ENCODE results near the gene SLC46A1. TPM values are rescaled to one million over a fixed set of nuclear protein-coding genes. Genes with fewer than 3 reads are reported as not detected.
A peak's percentile ranks its signal among the peaks of the same experiment; 100 is the strongest.

The SLC46A1 gene
- polyA plus RNA-seq, 3 donors = 1.5 to 6.3 (median 1.7) TPM

- WGBS (ENCODE audit: insufficient coverage) = 94% methylated on average over 5 of the region's 7 CpGs
- no peak for DNase-seq
- H3K27ac Mint-ChIP-seq = peak overlapping the region in 5 of 7 donors; percentile 18 to 77 (median 70)
- peaks cover 15% of the 10 kb centered on the region for H3K4me1 Mint-ChIP-seq
- Histone ChIP-seq H3K9ac (ENCODE audit: insufficient read depth, low read length, poor library complexity, severe bottlenecking) (no peak overlapping the region), H2AFZ (ENCODE audit: insufficient read depth, low read depth, low read length, poor library complexity, severe bottlenecking) (no peak overlapping the region), H3K4me1 (ENCODE audit: control insufficient read depth in 1 of 2, insufficient read depth in 2 of 2, low read length in 2 of 2) (peaks cover 1 to 11% of the 10 kb centered on the region in 2 donors), H3K27ac (ENCODE audit: low read depth in 1 of 2, low read length in 2 of 2) (no peak overlapping the region), H3K4me3 (replicated peaks in 1 of 3; ENCODE audit: low read depth in 2 of 3, low read length in 3 of 3) (no peak overlapping the region), H3K4me2 (replicated peaks; ENCODE audit: extremely low read depth, low read length, poor library complexity, severe bottlenecking) (no peak overlapping the region), H3K79me2 (ENCODE audit: insufficient read depth, low read length) (no peaks in the 10 kb centered on the region), H3K27me3 (ENCODE audit: control insufficient read depth in 2 of 2, insufficient read depth in 2 of 2, low read length in 2 of 2) (no peaks in the 10 kb centered on the region), H3K36me3 (replicated peaks in 1 of 2; ENCODE audit: control insufficient read depth in 1 of 2, insufficient read depth in 2 of 2, low read length in 2 of 2) (peaks cover 8 to 63% of the 10 kb centered on the region in 2 donors), H4K20me1 (ENCODE audit: insufficient read depth, low read length) (no peaks in the 10 kb centered on the region), H3K9me3 (replicated peaks in 1 of 2; ENCODE audit: control insufficient read depth in 1 of 2, insufficient read depth in 1 of 2, low read length in 2 of 2) (no peaks in the 10 kb centered on the region)
- H3K9me3 Mint-ChIP-seq = no peaks in the 10 kb centered on the region
- no peak for TF ChIP-seq CTCF (IDR thresholded peaks at IDR 0.05)
- intact Hi-C loops (cut with micrococcal nuclease) = no loop called here
- H3K36me3 Mint-ChIP-seq = peaks cover 39 to 55% of the 10 kb centered on the region in 2 donors
- peaks cover 2% of the 10 kb centered on the region in 3 donors for H3K27me3 Mint-ChIP-seq (ENCODE audit: low read depth in 3 of 3)
- no peak overlapping the region for H3K4me3 Mint-ChIP-seq
Observed at GRCh38 chr17:28397687-28398279, 8.2 kb downstream of the SLC46A1 start.

DNA sequence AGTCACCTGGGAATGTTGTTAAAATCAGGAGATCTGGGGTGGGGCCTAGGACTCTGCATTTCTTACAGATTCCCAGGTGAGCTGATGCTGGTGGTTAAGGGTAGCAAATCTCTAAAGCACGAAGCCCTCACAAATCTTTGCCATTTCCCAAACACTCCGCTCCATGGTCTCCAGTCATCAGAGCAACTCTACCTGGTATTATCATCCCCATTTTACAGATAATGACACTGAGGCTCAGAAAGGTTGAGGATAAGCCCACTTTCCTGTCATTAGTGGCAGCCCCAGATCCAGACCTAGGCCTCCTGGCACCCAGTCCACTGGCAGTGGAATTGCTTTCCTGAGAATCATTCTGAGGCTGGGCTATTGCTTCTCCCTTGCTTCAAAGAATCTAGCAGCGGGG is 8.7 kb downstream of the SLC46A1 start:
- H3K79me2 ChIP-seq (ENCODE audit: insufficient read depth, low read length) = no peaks in the 10 kb centered on the region
- H4K20me1 ChIP-seq (ENCODE audit: insufficient read depth, low read length) = no peaks in the 10 kb centered on the region
- peaks cover 13 to 68% of the 10 kb centered on the region in 2 donors for H3K36me3 ChIP-seq (replicated peaks in 1 of 2; ENCODE audit: control insufficient read depth in 1 of 2, insufficient read depth in 2 of 2, low read length in 2 of 2)

More for the DNA sequence above, 8.7 kb downstream of the SLC46A1 start:
- H3K4me3 Mint-ChIP-seq = no peak overlapping the region
- Histone ChIP-seq H3K27me3 (ENCODE audit: control insufficient read depth in 2 of 2, insufficient read depth in 2 of 2, low read length in 2 of 2) (no peaks in the 10 kb centered on the region), H2AFZ (ENCODE audit: insufficient read depth, low read depth, low read length, poor library complexity, severe bottlenecking) (no peak overlapping the region), H3K4me2 (replicated peaks; ENCODE audit: extremely low read depth, low read length, poor library complexity, severe bottlenecking) (no peak overlapping the region), H3K4me1 (ENCODE audit: control insufficient read depth in 1 of 2, insufficient read depth in 2 of 2, low read length in 2 of 2) (peaks cover 0 to 6% of the 10 kb centered on the region in 2 donors), H3K27ac (ENCODE audit: low read depth in 1 of 2, low read length in 2 of 2) (no peak overlapping the region), H3K9ac (ENCODE audit: insufficient read depth, low read length, poor library complexity, severe bottlenecking) (no peak overlapping the region), H3K9me3 (replicated peaks in 1 of 2; ENCODE audit: control insufficient read depth in 1 of 2, insufficient read depth in 1 of 2, low read length in 2 of 2) (no peaks in the 10 kb centered on the region), H3K4me3 (replicated peaks in 1 of 3; ENCODE audit: low read depth in 2 of 3, low read length in 3 of 3) (no peak overlapping the region)
- peaks cover 2% of the 10 kb centered on the region in 3 donors for H3K27me3 Mint-ChIP-seq (ENCODE audit: low read depth in 3 of 3)
- H3K36me3 Mint-ChIP-seq = peaks cover 39 to 58% of the 10 kb centered on the region in 2 donors
- no peak for DNase-seq
- H3K4me1 Mint-ChIP-seq = peaks cover 14% of the 10 kb centered on the region
- 100% methylated on average over 2 of the region's 3 CpGs for WGBS (ENCODE audit: insufficient coverage)
- intact Hi-C loops (cut with micrococcal nuclease) = no loop called here
- no peaks in the 10 kb centered on the region for H3K9me3 Mint-ChIP-seq
- no peak for TF ChIP-seq CTCF (IDR thresholded peaks at IDR 0.05)
- no peak overlapping the region for H3K27ac Mint-ChIP-seq

Measured in CD14-positive monocyte (primary cell).